ENCODE data around the gene TRPT1. TPM values are rescaled to one million over a fixed set of nuclear protein-coding genes. Genes with fewer than 3 reads are reported as not detected.

The TRPT1 gene
- total RNA-seq, 2 donors from 2014 or later: 45.6 to 60.4 TPM

GRCh38 chr11:64249563-64250414, 23.8 kb upstream of the TRPT1 start:
- Mint-ChIP-seq H3K4me3 (no peak overlapping the region), H3K9me3 (no peaks in the 10 kb centered on the region), H3K27me3 (ENCODE audit: insufficient read depth) (no peaks in the 10 kb centered on the region), H3K27ac (peak overlapping the region; percentile 74), H3K4me1 (peaks cover 29% of the 10 kb centered on the region), H3K36me3 (ENCODE audit: low read depth) (peaks cover 5% of the 10 kb centered on the region)
- Histone ChIP-seq H3K4me3 (ENCODE audit: low read length) (no peak overlapping the region), H3K27me3 (ENCODE audit: control insufficient read depth, insufficient read depth, low read length, poor library complexity, severe bottlenecking) (no peaks in the 10 kb centered on the region), H3K27ac (ENCODE audit: low read depth, low read length) (no peak overlapping the region), H3K36me3 (ENCODE audit: control insufficient read depth, insufficient read depth, low read length) (peaks cover 15% of the 10 kb centered on the region), H3K4me1 (ENCODE audit: control insufficient read depth, insufficient read depth, low read length) (peaks cover 11% of the 10 kb centered on the region), H3K9ac (ENCODE audit: extremely low read depth, low read length, poor library complexity, severe bottlenecking) (no peak overlapping the region), H3K9me3 (ENCODE audit: control insufficient read depth, low read length) (no peaks in the 10 kb centered on the region)
- peak; percentile 84 for DNase-seq
- 83 to 89% methylated on average over 3 to 8 of the region's 8 CpGs for WGBS, 2 experiments (ENCODE audit: insufficient coverage in 1 of 2, insufficient read length in 1 of 2)
- no peak for TF ChIP-seq CTCF (conservative IDR thresholded peaks at IDR 0.05)

DNA sequence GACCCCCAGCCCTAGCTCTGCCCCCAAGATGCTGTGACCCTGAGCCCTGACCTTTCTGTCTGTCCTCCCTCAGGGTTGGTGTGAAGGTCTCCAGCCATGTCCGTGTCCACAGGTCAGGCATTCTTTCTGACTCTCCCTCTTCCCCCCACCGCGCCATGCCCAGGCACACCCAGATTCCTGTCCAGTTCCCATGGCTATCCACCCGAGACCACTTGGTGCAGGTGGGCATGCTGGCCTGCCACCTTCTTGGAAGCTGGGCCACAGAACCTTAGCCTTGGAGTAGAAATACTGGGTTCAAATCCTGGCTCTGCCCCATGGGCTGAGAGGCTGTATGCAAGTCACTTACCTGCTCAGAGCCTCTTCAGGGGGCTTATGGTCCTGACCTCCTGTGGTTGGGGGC, 23.1 kb upstream of the TRPT1 start:
- no peak overlapping the region for H3K4me3 ChIP-seq (ENCODE audit: low read length)

GRCh38 chr11:64248578-64248977, 22.6 kb upstream of the TRPT1 start:
- peaks cover 7% of the 10 kb centered on the region for H3K36me3 Mint-ChIP-seq (ENCODE audit: low read depth)

More for the DNA sequence above, 23.1 kb upstream of the TRPT1 start:
- Histone ChIP-seq H3K9me3 (ENCODE audit: control insufficient read depth, low read length) (no peaks in the 10 kb centered on the region), H3K36me3 (ENCODE audit: control insufficient read depth, insufficient read depth, low read length) (peaks cover 11% of the 10 kb centered on the region), H3K27me3 (ENCODE audit: control insufficient read depth, insufficient read depth, low read length, poor library complexity, severe bottlenecking) (no peaks in the 10 kb centered on the region), H3K9ac (ENCODE audit: extremely low read depth, low read length, poor library complexity, severe bottlenecking) (no peak overlapping the region), H3K27ac (ENCODE audit: low read depth, low read length) (no peak overlapping the region), H3K4me1 (ENCODE audit: control insufficient read depth, insufficient read depth, low read length) (peaks cover 15% of the 10 kb centered on the region)
- H3K36me3 Mint-ChIP-seq (ENCODE audit: low read depth): peaks cover 6% of the 10 kb centered on the region
- peak overlapping the region; percentile 76 for H3K27ac Mint-ChIP-seq
- peaks cover 29% of the 10 kb centered on the region for H3K4me1 Mint-ChIP-seq
- TF ChIP-seq CTCF (conservative IDR thresholded peaks at IDR 0.05): no peak
- DNase-seq: no peak
- H3K4me3 Mint-ChIP-seq: no peak overlapping the region
- H3K9me3 Mint-ChIP-seq: no peaks in the 10 kb centered on the region
- no peaks in the 10 kb centered on the region for H3K27me3 Mint-ChIP-seq (ENCODE audit: insufficient read depth)
- 91 to 100% methylated on average over 4 of the region's 4 CpGs for WGBS, 2 experiments (ENCODE audit: insufficient coverage in 1 of 2, insufficient read length in 1 of 2)

More at GRCh38 chr11:64248578-64248977, 22.6 kb upstream of the TRPT1 start:
- DNase-seq: peak; percentile 89
- Histone ChIP-seq H3K4me1 (ENCODE audit: control insufficient read depth, insufficient read depth, low read length) (peaks cover 15% of the 10 kb centered on the region), H3K36me3 (ENCODE audit: control insufficient read depth, insufficient read depth, low read length) (peaks cover 15% of the 10 kb centered on the region), H3K9me3 (ENCODE audit: control insufficient read depth, low read length) (no peaks in the 10 kb centered on the region), H3K27me3 (ENCODE audit: control insufficient read depth, insufficient read depth, low read length, poor library complexity, severe bottlenecking) (no peaks in the 10 kb centered on the region), H3K9ac (ENCODE audit: extremely low read depth, low read length, poor library complexity, severe bottlenecking) (no peak overlapping the region), H3K27ac (ENCODE audit: low read depth, low read length) (no peak overlapping the region), H3K4me3 (ENCODE audit: low read length) (peak overlapping the region; percentile 97)
- TF ChIP-seq CTCF (conservative IDR thresholded peaks at IDR 0.05): no peak
- Mint-ChIP-seq H3K4me1 (peaks cover 25% of the 10 kb centered on the region), H3K27ac (peak overlapping the region; percentile 88), H3K4me3 (peak overlapping the region; percentile 86), H3K27me3 (ENCODE audit: insufficient read depth) (no peaks in the 10 kb centered on the region), H3K9me3 (no peaks in the 10 kb centered on the region)
- WGBS, 2 experiments (ENCODE audit: insufficient coverage in 1 of 2, insufficient read length in 1 of 2): 49 to 93% methylated on average over 2 to 7 of the region's 7 CpGs
